OCI-LY7 (cell line): ENCODE data around the gene RASA2.

Experiments
- EZH2phosphoT487 ChIP-seq: fragments of 200-600 bp; sonication (generic); IDR thresholded peaks from 2 replicates; pipeline ENCODE4 v1.6.1; 2018; ENCODE audit warnings: low read depth, borderline replicate concordance, mild to moderate bottlenecking, mixed run types, antibody characterized with exemption, low read length, moderate library complexity, mixed read lengths
- TF ChIP-seq, protein P1 (sequence below): fragments of 200-600 bp; sonication (generic); conservative IDR thresholded peaks from 2 replicates; pipeline ENCODE4 v1.5.1; 2014; ENCODE audit warnings: mild to moderate bottlenecking, antibody characterized with exemption, low read length, moderate library complexity, mixed read lengths

DNA sequence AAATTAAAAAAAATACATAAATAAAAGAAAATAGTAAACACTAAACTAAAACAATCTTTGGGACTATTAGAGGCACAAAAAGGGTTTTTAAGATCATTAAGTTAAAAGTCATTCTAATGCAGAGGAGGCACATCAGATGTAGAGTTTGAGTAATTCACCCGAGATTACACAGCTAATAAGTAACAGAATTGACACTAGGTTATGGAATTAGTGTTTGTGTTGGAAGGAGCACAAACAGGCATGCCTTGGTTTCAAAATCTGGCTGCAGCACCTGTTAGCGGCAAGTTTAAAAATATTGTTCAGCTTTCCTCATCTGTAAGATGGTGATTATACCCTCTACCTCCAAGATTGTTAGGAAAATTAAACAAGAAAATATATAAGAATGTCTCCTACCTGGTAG lies 39.0 kb downstream of the RASA2 start:
- TF ChIP-seq, protein P1, sequence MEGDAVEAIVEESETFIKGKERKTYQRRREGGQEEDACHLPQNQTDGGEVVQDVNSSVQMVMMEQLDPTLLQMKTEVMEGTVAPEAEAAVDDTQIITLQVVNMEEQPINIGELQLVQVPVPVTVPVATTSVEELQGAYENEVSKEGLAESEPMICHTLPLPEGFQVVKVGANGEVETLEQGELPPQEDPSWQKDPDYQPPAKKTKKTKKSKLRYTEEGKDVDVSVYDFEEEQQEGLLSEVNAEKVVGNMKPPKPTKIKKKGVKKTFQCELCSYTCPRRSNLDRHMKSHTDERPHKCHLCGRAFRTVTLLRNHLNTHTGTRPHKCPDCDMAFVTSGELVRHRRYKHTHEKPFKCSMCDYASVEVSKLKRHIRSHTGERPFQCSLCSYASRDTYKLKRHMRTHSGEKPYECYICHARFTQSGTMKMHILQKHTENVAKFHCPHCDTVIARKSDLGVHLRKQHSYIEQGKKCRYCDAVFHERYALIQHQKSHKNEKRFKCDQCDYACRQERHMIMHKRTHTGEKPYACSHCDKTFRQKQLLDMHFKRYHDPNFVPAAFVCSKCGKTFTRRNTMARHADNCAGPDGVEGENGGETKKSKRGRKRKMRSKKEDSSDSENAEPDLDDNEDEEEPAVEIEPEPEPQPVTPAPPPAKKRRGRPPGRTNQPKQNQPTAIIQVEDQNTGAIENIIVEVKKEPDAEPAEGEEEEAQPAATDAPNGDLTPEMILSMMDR = no peak
- TF ChIP-seq EZH2phosphoT487 = no peak
